NT2/D1 (cell line): ENCODE data around the gene OR52B6.

Experiments
- SUZ12 ChIP-seq: IDR thresholded peaks from 2 replicates; pipeline ENCODE4 v1.6.1; 2011; ENCODE audit not compliant: insufficient read length, insufficient read depth; ENCODE audit errors: extremely low read depth
- YY1 ChIP-seq: IDR thresholded peaks from 2 replicates; pipeline ENCODE4 v1.6.1; 2011; ENCODE audit not compliant: insufficient read length, insufficient read depth
- ZNF274 ChIP-seq: IDR thresholded peaks from 2 replicates; pipeline ENCODE4 v1.6.1; 2011; ENCODE audit warnings: mild to moderate bottlenecking, low read depth, low read length

- TF ChIP-seq YY1 (no peak), SUZ12 (no peak), ZNF274 (no peak)
These were observed 24.2 kb downstream of the OR52B6 start for GRCh38 chr11:5604896-5605295.
